Prostate gland (tissue), 2 donors: Measurements from ENCODE around the gene OLFM1.

Experiments used
- POLR2AphosphoS5 ChIP-seq: sonication (generic); formaldehyde crosslinking; IDR thresholded peaks from one replicate; pipeline ENCODE4 v1.6.1; 2017; ENCODE audit warnings: antibody characterized with exemption
- TF ChIP-seq, protein P1 (sequence below), 4 experiments: fragments of 200-600 bp in 2 of 4; fragments of 450-650 bp in 2 of 4; sonication (generic) in 2 of 4; IDR thresholded peaks; 1 replicate in 3 of 4; 2 replicates in 1 of 4; pipeline ENCODE4 v1.5.1; 2016 to 2019; ENCODE audit warnings: antibody characterized with exemption in 4 of 4, mild to moderate bottlenecking in 2 of 4, moderate library complexity in 2 of 4

DNA sequence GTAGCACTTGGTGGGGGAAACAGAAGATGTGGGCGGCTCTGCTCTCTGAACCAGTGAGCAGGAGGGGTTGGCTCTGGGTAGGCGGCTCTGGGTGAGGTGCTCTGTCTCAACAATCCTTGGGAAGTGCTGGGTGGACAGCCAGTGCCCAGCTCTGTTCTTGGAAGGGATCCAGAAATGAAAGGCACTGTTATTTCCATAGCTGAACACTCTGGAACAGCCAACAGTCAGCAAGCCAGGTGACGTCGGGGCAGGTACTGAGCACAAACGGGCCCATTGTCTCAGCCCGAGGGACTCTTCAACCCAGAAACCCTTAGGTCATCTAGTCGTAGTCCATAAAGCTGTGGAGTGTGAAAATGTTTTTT lies 36.3 kb downstream of the OLFM1 start:
- TF ChIP-seq, protein P1, sequence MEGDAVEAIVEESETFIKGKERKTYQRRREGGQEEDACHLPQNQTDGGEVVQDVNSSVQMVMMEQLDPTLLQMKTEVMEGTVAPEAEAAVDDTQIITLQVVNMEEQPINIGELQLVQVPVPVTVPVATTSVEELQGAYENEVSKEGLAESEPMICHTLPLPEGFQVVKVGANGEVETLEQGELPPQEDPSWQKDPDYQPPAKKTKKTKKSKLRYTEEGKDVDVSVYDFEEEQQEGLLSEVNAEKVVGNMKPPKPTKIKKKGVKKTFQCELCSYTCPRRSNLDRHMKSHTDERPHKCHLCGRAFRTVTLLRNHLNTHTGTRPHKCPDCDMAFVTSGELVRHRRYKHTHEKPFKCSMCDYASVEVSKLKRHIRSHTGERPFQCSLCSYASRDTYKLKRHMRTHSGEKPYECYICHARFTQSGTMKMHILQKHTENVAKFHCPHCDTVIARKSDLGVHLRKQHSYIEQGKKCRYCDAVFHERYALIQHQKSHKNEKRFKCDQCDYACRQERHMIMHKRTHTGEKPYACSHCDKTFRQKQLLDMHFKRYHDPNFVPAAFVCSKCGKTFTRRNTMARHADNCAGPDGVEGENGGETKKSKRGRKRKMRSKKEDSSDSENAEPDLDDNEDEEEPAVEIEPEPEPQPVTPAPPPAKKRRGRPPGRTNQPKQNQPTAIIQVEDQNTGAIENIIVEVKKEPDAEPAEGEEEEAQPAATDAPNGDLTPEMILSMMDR (IDR thresholded peaks at IDR 0.05), result no peak
- TF ChIP-seq POLR2AphosphoS5, result no peak
